Chondrocyte (in vitro differentiated cells): Measurements from ENCODE around the gene SLC35E4. TPM values are rescaled to one million over a fixed set of nuclear protein-coding genes. Genes with fewer than 3 reads are reported as not detected.

ENCODE experiments used
- DNase-seq: peaks from one replicate; pipeline ENCODE4 v3.0.0; 2021; ENCODE audit warnings: mixed read lengths, low spot score
- H3K27ac Mint-ChIP-seq: one replicate; pipeline ENCODE4 v1.8.0; 2021; ENCODE audit warnings: mild to moderate bottlenecking, moderate library complexity, mixed read lengths; ENCODE audit not compliant: unreplicated experiment
- H3K27me3 Mint-ChIP-seq: 2 replicates; pipeline ENCODE4 v1.8.0; 2021; ENCODE audit warnings: low read depth, mixed read lengths
- H3K36me3 Mint-ChIP-seq: 2 replicates; pipeline ENCODE4 v1.8.0; 2021; ENCODE audit warnings: low read depth, mixed read lengths
- H3K4me1 Mint-ChIP-seq: 2 replicates; pipeline ENCODE4 v1.8.0; 2021; ENCODE audit warnings: low read depth, mild to moderate bottlenecking, mixed read lengths
- H3K4me3 Mint-ChIP-seq: one replicate; pipeline ENCODE4 v1.8.0; 2021; ENCODE audit warnings: mild to moderate bottlenecking, moderate library complexity, mixed read lengths; ENCODE audit not compliant: unreplicated experiment
- H3K9me3 Mint-ChIP-seq: 2 replicates; pipeline ENCODE4 v1.8.0; 2021; ENCODE audit warnings: low read depth, mixed read lengths
- total RNA-seq: library from RNA; stranded (reverse); gene quantifications from 3 replicates; pipeline ENCODE4 v1.2.1, GENCODE V29; 2021
- TF ChIP-seq, protein P1 (sequence below): fragments of 200-600 bp; sonication (generic); IDR thresholded peaks from 2 replicates; pipeline ENCODE4 v1.5.0; 2021; ENCODE audit warnings: antibody characterized with exemption, mild to moderate bottlenecking, moderate library complexity

The SLC35E4 gene
- total RNA-seq, 1 donor from 2014 or later, result 7.6 TPM

DNA sequence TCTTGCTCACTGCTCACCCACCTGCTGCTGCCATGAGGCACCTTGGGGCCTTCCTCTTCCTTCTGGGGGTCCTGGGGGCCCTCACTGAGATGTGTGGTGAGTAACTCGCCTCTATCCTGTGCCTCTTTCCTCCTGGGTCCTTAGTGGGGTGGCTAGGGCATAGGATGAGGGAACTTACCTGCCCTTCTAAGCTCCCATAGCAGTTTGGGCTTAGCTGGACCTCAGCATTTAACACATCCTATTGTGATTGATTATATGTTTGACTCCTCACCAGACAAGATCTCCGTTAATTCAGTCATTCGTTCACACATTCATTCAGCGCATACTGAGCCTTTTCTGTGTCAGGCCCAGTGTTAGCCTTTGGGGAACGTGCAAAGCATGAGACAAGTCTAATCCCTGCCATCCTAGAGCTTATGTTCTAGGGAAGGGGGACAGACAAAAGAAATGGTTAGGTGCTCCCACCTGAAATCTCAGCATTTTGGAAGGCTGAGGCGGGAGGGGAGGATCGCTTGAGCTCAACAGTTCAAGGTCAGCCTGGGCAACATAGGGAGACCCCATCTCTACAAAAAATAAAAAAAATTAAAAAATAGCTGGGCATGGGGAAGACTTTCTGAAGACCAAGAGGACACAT, 28.2 kb upstream of the SLC35E4 start:
- DNase-seq, result no peak
- H3K4me1 Mint-ChIP-seq, result peaks cover 43% of the 10 kb centered on the region
- H3K9me3 Mint-ChIP-seq, result no peaks in the 10 kb centered on the region
- peak overlapping the region; percentile 92 for H3K27ac Mint-ChIP-seq
- H3K27me3 Mint-ChIP-seq, result no peaks in the 10 kb centered on the region
- TF ChIP-seq, protein P1, sequence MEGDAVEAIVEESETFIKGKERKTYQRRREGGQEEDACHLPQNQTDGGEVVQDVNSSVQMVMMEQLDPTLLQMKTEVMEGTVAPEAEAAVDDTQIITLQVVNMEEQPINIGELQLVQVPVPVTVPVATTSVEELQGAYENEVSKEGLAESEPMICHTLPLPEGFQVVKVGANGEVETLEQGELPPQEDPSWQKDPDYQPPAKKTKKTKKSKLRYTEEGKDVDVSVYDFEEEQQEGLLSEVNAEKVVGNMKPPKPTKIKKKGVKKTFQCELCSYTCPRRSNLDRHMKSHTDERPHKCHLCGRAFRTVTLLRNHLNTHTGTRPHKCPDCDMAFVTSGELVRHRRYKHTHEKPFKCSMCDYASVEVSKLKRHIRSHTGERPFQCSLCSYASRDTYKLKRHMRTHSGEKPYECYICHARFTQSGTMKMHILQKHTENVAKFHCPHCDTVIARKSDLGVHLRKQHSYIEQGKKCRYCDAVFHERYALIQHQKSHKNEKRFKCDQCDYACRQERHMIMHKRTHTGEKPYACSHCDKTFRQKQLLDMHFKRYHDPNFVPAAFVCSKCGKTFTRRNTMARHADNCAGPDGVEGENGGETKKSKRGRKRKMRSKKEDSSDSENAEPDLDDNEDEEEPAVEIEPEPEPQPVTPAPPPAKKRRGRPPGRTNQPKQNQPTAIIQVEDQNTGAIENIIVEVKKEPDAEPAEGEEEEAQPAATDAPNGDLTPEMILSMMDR, result no peak
- peaks cover 2% of the 10 kb centered on the region for H3K36me3 Mint-ChIP-seq
- H3K4me3 Mint-ChIP-seq, result peak overlapping the region; percentile 77

DNA sequence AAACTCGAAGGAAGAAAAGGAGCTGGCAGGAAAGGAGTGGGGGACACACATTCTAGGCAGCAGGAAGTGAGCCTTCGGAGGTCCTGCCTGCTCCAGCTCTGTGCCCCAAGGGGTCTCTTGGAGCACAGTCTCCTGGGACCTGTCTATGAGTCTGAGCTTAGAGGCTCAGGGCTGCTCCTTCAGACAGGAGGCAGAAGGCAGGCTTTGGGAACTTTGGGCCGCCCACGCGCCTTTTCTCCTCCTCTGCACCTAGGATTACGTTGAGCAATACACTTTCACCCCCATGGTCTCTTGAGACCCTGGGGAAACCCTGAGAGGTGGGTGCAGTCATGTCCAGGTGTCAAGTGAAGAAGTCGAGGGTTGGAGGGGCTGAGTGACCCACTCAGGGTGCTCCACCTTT, 27.6 kb upstream of the SLC35E4 start:
- TF ChIP-seq, protein P1, result no peak
- H3K4me1 Mint-ChIP-seq, result peaks cover 43% of the 10 kb centered on the region
- H3K27ac Mint-ChIP-seq, result no peak overlapping the region
- DNase-seq, result no peak
- H3K9me3 Mint-ChIP-seq, result no peaks in the 10 kb centered on the region
- no peak overlapping the region for H3K4me3 Mint-ChIP-seq
- peaks cover 2% of the 10 kb centered on the region for H3K36me3 Mint-ChIP-seq
- no peaks in the 10 kb centered on the region for H3K27me3 Mint-ChIP-seq

DNA sequence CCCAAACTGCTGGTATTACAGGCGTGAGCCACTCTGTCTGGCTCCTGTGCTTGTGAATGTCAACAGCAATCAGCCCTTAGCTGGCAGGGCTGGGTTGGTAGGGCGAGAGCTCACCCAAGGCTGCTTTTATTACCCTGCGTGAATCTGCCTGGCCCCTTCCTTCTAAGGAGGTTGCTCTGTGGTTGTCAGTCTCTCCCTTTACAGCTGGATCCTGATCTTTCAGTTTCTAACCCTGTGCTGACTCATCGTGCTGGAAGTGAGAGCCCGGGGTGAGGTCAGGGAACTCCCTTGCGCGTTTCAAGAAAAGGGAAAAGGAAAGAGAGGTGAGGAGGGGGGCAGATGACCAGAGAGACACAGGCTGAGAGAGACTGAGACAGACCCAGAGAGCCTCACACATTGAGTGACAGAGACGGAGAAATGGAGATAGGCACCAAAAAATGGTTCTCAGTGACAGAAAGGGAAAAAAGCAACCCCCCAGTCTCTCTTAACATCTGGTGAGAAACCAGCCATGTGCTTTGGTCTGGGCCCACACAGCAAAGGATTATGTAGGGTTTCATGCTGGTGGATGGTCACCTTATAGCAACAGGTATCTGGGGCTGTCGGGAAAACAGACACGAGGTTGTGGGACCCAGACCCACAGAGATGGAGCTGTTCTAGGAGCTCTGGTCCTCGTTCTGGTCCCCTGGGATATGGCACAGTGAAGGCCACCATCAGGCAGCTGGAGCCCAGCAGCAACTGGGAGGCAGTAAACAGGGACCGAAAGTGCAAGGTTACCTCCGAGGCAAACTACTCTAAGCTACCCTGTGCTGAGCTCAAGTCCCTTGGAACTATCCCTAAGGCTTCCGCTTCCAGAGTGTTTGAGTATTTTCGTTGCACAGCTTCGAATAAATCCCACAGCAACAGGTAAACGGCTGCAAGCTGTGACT, 26.1 kb upstream of the SLC35E4 start:
- Mint-ChIP-seq H3K27ac (peak overlapping the region; percentile 92), H3K4me1 (peaks cover 43% of the 10 kb centered on the region), H3K4me3 (peak overlapping the region; percentile 14), H3K36me3 (peaks cover 5% of the 10 kb centered on the region), H3K27me3 (no peaks in the 10 kb centered on the region), H3K9me3 (no peaks in the 10 kb centered on the region)
- TF ChIP-seq, protein P1, result no peak
- no peak for DNase-seq

DNA sequence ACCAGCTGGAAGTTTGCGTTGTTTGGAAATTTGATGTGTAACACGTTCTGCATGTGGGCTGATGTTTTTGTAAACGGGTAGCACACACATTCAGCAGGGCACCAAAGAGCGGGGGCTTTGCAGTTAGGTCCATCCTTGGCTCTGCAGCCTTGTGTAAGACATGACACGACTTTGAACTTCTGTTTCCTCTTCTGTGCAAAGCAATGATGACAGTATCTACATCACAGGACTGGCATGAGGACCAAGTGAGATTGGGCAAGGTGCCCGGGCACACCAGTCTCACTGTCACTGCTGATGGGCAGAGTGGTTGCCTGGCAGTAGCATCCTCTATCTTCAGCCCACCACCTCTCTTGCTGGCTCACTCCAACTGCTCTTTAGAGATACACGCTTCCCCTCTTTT, 25.3 kb upstream of the SLC35E4 start:
- H3K4me3 Mint-ChIP-seq, result no peak overlapping the region
- no peak for DNase-seq
- H3K9me3 Mint-ChIP-seq, result no peaks in the 10 kb centered on the region
- H3K36me3 Mint-ChIP-seq, result peaks cover 5% of the 10 kb centered on the region
- TF ChIP-seq, protein P1, result no peak
- peaks cover 43% of the 10 kb centered on the region for H3K4me1 Mint-ChIP-seq
- H3K27me3 Mint-ChIP-seq, result no peaks in the 10 kb centered on the region
- H3K27ac Mint-ChIP-seq, result no peak overlapping the region

DNA sequence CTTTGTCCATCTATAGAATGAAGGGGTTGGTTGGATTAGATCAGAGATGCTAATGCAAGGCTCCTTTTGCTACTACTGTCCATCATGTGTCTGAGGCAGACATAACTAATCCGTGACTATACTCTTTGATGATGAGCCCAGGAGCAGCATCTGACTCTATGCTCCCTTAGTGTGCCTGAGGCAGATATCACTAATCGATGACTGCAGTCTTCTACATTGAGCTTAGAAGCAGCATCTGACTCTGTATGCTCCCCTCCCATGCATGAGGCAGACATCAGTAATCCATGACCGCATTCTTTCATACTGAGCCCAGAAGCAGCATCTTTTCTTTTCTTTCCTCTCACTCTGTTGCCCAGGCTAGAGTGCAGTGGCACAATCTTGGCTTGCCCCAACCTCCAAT, 24.4 kb upstream of the SLC35E4 start:
- no peak for DNase-seq
- Mint-ChIP-seq H3K4me1 (peaks cover 35% of the 10 kb centered on the region), H3K27me3 (no peaks in the 10 kb centered on the region), H3K27ac (no peak overlapping the region), H3K4me3 (no peak overlapping the region), H3K36me3 (peaks cover 5% of the 10 kb centered on the region), H3K9me3 (no peaks in the 10 kb centered on the region)
- TF ChIP-seq, protein P1, result no peak
